Measurements from ENCODE around the gene SSBP4. TPM values are rescaled to one million over a fixed set of nuclear protein-coding genes. Genes with fewer than 3 reads are reported as not detected.

Gene SSBP4
- total and polyA plus RNA-seq, 9 of the 15 experiments (the other 6 are each of a cell fraction or from before 2014, with no cell fraction given): 1.1 to 189 (median 39.0) TPM

GRCh38 chr19:18418483-18419194 is 559 bp upstream of the SSBP4 start (continued):
- TF ChIP-seq, protein P1, sequence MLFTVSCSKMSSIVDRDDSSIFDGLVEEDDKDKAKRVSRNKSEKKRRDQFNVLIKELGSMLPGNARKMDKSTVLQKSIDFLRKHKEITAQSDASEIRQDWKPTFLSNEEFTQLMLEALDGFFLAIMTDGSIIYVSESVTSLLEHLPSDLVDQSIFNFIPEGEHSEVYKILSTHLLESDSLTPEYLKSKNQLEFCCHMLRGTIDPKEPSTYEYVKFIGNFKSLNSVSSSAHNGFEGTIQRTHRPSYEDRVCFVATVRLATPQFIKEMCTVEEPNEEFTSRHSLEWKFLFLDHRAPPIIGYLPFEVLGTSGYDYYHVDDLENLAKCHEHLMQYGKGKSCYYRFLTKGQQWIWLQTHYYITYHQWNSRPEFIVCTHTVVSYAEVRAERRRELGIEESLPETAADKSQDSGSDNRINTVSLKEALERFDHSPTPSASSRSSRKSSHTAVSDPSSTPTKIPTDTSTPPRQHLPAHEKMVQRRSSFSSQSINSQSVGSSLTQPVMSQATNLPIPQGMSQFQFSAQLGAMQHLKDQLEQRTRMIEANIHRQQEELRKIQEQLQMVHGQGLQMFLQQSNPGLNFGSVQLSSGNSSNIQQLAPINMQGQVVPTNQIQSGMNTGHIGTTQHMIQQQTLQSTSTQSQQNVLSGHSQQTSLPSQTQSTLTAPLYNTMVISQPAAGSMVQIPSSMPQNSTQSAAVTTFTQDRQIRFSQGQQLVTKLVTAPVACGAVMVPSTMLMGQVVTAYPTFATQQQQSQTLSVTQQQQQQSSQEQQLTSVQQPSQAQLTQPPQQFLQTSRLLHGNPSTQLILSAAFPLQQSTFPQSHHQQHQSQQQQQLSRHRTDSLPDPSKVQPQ (CRISPR knock-in tag; IDR thresholded peaks at IDR 0.05; ENCODE audit: borderline replicate concordance): 0 out of 2 replicates have a peak, but pooled peaks have one; percentile 34
- TF ChIP-seq, protein P2, sequence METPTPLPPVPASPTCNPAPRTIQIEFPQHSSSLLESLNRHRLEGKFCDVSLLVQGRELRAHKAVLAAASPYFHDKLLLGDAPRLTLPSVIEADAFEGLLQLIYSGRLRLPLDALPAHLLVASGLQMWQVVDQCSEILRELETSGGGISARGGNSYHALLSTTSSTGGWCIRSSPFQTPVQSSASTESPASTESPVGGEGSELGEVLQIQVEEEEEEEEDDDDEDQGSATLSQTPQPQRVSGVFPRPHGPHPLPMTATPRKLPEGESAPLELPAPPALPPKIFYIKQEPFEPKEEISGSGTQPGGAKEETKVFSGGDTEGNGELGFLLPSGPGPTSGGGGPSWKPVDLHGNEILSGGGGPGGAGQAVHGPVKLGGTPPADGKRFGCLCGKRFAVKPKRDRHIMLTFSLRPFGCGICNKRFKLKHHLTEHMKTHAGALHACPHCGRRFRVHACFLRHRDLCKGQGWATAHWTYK (CRISPR knock-in tag; IDR thresholded peaks at IDR 0.05): peak; percentile 84; the same call in 1 of the 2 replicates
- TF ChIP-seq TOE1 (IDR thresholded peaks at IDR 0.05; ENCODE audit: borderline replicate concordance): peak; percentile 74; the same call in 1 of the 2 replicates
- no peak for TF ChIP-seq TOE1 (CRISPR knock-in tag; IDR thresholded peaks at IDR 0.05; ENCODE audit: borderline replicate concordance, low read depth)
- TF ChIP-seq CBX1 (IDR thresholded peaks at IDR 0.05; ENCODE audit: low read depth): peak; percentile 80; the same call in 1 of the 2 replicates
- TF ChIP-seq SNIP1 (IDR thresholded peaks at IDR 0.05; ENCODE audit: low read depth): peak; percentile 82
- TF ChIP-seq CBX8 (IDR thresholded peaks at IDR 0.05; ENCODE audit: borderline replicate concordance, extremely low read depth, low read depth, low read length, poor library complexity, severe bottlenecking): no peak
- TF ChIP-seq POLR2G (IDR thresholded peaks at IDR 0.05; ENCODE audit: low read depth, low read length): peak; percentile 73
- TF ChIP-seq, protein P3, sequence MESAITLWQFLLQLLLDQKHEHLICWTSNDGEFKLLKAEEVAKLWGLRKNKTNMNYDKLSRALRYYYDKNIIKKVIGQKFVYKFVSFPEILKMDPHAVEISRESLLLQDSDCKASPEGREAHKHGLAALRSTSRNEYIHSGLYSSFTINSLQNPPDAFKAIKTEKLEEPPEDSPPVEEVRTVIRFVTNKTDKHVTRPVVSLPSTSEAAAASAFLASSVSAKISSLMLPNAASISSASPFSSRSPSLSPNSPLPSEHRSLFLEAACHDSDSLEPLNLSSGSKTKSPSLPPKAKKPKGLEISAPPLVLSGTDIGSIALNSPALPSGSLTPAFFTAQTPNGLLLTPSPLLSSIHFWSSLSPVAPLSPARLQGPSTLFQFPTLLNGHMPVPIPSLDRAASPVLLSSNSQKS (CRISPR knock-in tag; IDR thresholded peaks at IDR 0.05): no peak
- 0 out of 2 replicates have a peak, but pooled peaks have one; percentile 7 for TF ChIP-seq FOXM1 (IDR thresholded peaks at IDR 0.05; ENCODE audit: low read depth)
- no peak for TF ChIP-seq FOXM1 (CRISPR knock-in tag; IDR thresholded peaks at IDR 0.05; ENCODE audit: low read depth)
- no peak for TF ChIP-seq EHMT2 (IDR thresholded peaks at IDR 0.05)
- TF ChIP-seq PTBP1 (IDR thresholded peaks at IDR 0.05; ENCODE audit: low read depth, low read length): no peak
- peak; percentile 62; the same call in 1 of the 2 replicates for TF ChIP-seq GABPB1 (CRISPR knock-in tag; IDR thresholded peaks at IDR 0.05)
- TF ChIP-seq NFXL1 (CRISPR knock-in tag; IDR thresholded peaks at IDR 0.05): no peak
- 0 out of 2 replicates have a peak, but pooled peaks have one; percentile 14 for TF ChIP-seq ZNF311 (CRISPR knock-in tag; IDR thresholded peaks at IDR 0.05)
- no peak for TF ChIP-seq LEF1 (IDR thresholded peaks at IDR 0.05)
- TF ChIP-seq CREB1 (IDR thresholded peaks at IDR 0.05): no peak
- TF ChIP-seq CREB1 (CRISPR knock-in tag; IDR thresholded peaks at IDR 0.05): peak; percentile 42; the same call in 1 of the 2 replicates
- TF ChIP-seq NBN (IDR thresholded peaks at IDR 0.05; ENCODE audit: low read depth): peak; percentile 28; the same call in 1 of the 2 replicates
- TF ChIP-seq ZNF589 (CRISPR knock-in tag; IDR thresholded peaks at IDR 0.05; ENCODE audit: low read depth): 0 out of 2 replicates have a peak, but pooled peaks have one; percentile 13

Data from K562 (cell line).